ENCODE measurements around the gene LARGE1. TPM values are rescaled to one million over a fixed set of nuclear protein-coding genes. Genes with fewer than 3 reads are reported as not detected.

The LARGE1 gene
- total and polyA plus RNA-seq, 11 donors: 31.2 to 211 (median 129) TPM

DNA sequence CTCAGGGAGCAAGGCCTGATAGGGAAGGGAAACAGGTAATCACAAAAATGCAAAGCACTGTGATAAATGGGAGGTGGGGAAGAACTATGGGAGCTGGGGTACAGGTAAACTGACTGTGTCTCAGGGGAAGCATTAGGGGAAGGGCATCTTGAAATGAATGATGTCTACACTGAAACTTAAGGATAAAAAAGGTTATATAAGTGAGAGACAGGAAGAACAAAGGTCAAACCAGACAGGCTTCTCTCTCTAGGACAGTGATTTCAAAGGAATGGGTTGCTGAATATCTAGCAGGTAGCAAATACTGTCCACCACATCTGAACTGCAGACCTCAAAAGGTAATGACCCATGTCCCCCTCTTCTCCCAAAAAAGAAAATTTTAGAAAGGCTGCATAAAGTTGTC is 529.0 kb downstream of the LARGE1 start:
- DNase-seq (no peak), ATAC-seq (no peak)
- Histone ChIP-seq H3K27ac (no peak overlapping the region), H3K9me3 (no peaks in the 10 kb centered on the region), H3K4me1 (no peaks in the 10 kb centered on the region), H3K36me3 (no peaks in the 10 kb centered on the region), H3K27me3 (no peaks in the 10 kb centered on the region), H3K4me3 (no peak overlapping the region)
- no peak for TF ChIP-seq POLR2A (IDR thresholded peaks at IDR 0.05)
- TF ChIP-seq, protein P1, sequence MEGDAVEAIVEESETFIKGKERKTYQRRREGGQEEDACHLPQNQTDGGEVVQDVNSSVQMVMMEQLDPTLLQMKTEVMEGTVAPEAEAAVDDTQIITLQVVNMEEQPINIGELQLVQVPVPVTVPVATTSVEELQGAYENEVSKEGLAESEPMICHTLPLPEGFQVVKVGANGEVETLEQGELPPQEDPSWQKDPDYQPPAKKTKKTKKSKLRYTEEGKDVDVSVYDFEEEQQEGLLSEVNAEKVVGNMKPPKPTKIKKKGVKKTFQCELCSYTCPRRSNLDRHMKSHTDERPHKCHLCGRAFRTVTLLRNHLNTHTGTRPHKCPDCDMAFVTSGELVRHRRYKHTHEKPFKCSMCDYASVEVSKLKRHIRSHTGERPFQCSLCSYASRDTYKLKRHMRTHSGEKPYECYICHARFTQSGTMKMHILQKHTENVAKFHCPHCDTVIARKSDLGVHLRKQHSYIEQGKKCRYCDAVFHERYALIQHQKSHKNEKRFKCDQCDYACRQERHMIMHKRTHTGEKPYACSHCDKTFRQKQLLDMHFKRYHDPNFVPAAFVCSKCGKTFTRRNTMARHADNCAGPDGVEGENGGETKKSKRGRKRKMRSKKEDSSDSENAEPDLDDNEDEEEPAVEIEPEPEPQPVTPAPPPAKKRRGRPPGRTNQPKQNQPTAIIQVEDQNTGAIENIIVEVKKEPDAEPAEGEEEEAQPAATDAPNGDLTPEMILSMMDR (IDR thresholded peaks at IDR 0.05): no peak
- intact Hi-C loops (cut with DNase I): no loop called here

DNA sequence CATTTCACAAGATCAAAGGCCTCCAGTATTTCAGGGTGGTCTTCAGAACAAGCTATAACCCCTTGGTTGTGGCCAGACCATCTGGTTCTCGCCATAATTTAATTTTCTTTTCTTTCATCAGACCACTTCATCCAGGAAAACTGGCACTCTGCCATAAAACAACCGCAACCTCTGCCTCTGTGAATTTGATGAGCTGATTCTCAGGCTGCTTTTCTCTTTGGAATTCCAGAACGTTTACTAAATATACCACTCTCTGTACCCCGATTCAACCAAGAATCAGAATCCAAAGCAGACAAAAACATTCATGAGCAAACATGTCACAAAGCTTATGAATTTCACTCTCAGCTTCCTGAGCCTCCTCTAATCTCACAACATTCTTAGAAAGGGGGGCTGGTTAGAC is 530.3 kb downstream of the LARGE1 start:
- Histone ChIP-seq H3K27ac (no peak overlapping the region), H3K4me3 (no peak overlapping the region), H3K36me3 (peaks cover 0 to 2% (median 0%) of the 10 kb centered on the region in 9 donors), H3K27me3 (no peaks in the 10 kb centered on the region), H3K9me3 (no peaks in the 10 kb centered on the region), H3K4me1 (no peaks in the 10 kb centered on the region)
- no peak for DNase-seq
- intact Hi-C loops (cut with DNase I): no loop called here
- TF ChIP-seq POLR2A (IDR thresholded peaks at IDR 0.05): no peak
- TF ChIP-seq, protein P1 (IDR thresholded peaks at IDR 0.05): no peak
- no peak for ATAC-seq
- WGBS, 4 donors: 65 to 71% (median 66%) methylated on average over 4 of the region's 4 CpGs

DNA sequence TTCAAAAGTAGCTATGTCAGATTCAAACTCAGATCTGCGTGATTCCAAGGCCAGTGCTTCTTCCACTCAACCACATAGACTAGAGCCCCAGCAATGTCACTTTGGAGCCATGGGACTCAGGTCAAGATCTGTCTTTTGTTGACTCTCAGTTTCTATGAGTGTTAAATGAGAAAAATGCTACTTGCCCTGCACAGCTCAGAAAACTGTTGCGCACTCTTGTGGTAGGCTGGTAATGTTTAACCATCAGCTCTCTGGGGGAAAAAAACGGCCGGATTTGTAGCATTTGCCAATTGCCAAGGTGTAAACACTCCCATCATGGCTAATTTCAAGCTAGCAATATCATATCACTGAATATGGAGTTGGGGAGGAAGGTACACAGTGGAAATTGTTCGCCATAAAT is 534.0 kb downstream of the LARGE1 start:
- intact Hi-C loops (cut with DNase I): no loop called here
- no peak for TF ChIP-seq POLR2A (IDR thresholded peaks at IDR 0.05)
- TF ChIP-seq, protein P1 (IDR thresholded peaks at IDR 0.05): no peak
- no peak overlapping the region for H3K4me3 ChIP-seq
- no peaks in the 10 kb centered on the region for H3K4me1 ChIP-seq
- WGBS, 4 donors: 92 to 99% (median 95%) methylated on average over 4 to 5 of the region's 5 CpGs
- no peak for ATAC-seq
- H3K27ac ChIP-seq: no peak overlapping the region
- H3K27me3 ChIP-seq: no peaks in the 10 kb centered on the region
- no peak for DNase-seq
- peaks cover 0 to 31% (median 11%) of the 10 kb centered on the region in 9 donors for H3K36me3 ChIP-seq
- H3K9me3 ChIP-seq: no peaks in the 10 kb centered on the region

DNA sequence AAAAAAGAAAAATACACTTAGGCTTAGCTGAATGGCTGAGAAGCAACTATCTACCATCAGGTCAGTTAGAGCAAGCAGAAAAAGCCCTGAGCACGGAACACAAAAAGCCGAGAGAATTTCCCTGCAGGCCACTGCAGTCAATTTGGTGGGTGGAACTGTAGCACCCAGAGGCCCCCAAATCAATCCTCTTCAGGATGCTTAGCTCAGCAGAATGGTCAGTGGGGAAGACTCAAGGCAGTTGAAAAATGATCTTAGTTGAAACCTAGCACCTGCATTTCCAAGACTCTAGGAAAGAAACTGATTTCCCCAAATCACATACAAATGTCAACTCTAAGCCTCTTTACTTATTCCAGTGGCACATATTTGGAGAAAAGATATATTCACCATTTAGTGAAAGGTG is 534.7 kb downstream of the LARGE1 start:
- ATAC-seq (no peak), DNase-seq (no peak)
- H3K36me3 ChIP-seq: peaks cover 0 to 37% (median 14%) of the 10 kb centered on the region in 9 donors
- intact Hi-C loops (cut with DNase I): no loop called here
- no peak overlapping the region for H3K27ac ChIP-seq
- 93 to 100% (median 97%) methylated on average over 2 of the region's 2 CpGs for WGBS, 4 donors
- H3K4me3 ChIP-seq: no peak overlapping the region
- H3K27me3 ChIP-seq: no peaks in the 10 kb centered on the region
- TF ChIP-seq POLR2A (IDR thresholded peaks at IDR 0.05): no peak
- TF ChIP-seq, protein P1 (IDR thresholded peaks at IDR 0.05): no peak
- H3K4me1 ChIP-seq: no peaks in the 10 kb centered on the region
- H3K9me3 ChIP-seq: no peaks in the 10 kb centered on the region
